K562 (cell line): ENCODE results near the gene AP1M1. TPM values are rescaled to one million over a fixed set of nuclear protein-coding genes. Genes with fewer than 3 reads are reported as not detected.

Source experiments
- ADNP ChIP-seq: fragments of 200-800 bp; sonication (Bioruptor generic); IDR thresholded peaks from 2 replicates; pipeline ENCODE4 v1.6.1; 2016; ENCODE audit warnings: missing genetic modification characterization, missing compliant biosample characterization
- ATF7 ChIP-seq: fragments of 450-650 bp; IDR thresholded peaks from 2 replicates; pipeline ENCODE4 v1.7.1; 2014; ENCODE audit warnings: mild to moderate bottlenecking, moderate library complexity
- CHD2 ChIP-seq: IDR thresholded peaks from 2 replicates; pipeline ENCODE4 v1.6.1; 2011; ENCODE audit warnings: low read depth, low read length
- EGR1 ChIP-seq: fragments of 450-650 bp; conservative IDR thresholded peaks from 2 replicates; pipeline ENCODE4 v1.6.1; 2017; ENCODE audit warnings: mild to moderate bottlenecking
- EP400 ChIP-seq: fragments of 450-650 bp; IDR thresholded peaks from 2 replicates; pipeline ENCODE4 v1.6.1; 2017; ENCODE audit warnings: antibody characterized with exemption, mild to moderate bottlenecking, moderate library complexity
- ESRRA ChIP-seq: fragments of 450-650 bp; IDR thresholded peaks from 2 replicates; pipeline ENCODE4 v1.6.1; 2014; ENCODE audit warnings: low read depth, mild to moderate bottlenecking, moderate library complexity, borderline replicate concordance
- FOS ChIP-seq: IDR thresholded peaks from 3 replicates; pipeline ENCODE4 v1.6.1; 2011; ENCODE audit not compliant: insufficient read length; ENCODE audit errors: extremely low read depth
- FOXJ3 ChIP-seq: sonication (generic); formaldehyde crosslinking; IDR thresholded peaks from 2 replicates; pipeline ENCODE4 v1.4.0; 2020; ENCODE audit warnings: mild to moderate bottlenecking, missing genetic modification reagents
- FOXP4 ChIP-seq: sonication (generic); formaldehyde crosslinking; IDR thresholded peaks from 2 replicates; pipeline ENCODE4 v1.8.0; 2022; ENCODE audit warnings: mild to moderate bottlenecking, missing genetic modification reagents, borderline replicate concordance
- GABPA ChIP-seq: fragments of 200-800 bp; sonication (Bioruptor generic); conservative IDR thresholded peaks from 2 replicates; pipeline ENCODE4 v1.6.1; 2016; ENCODE audit warnings: low read depth, missing genetic modification characterization, missing compliant biosample characterization
- HDAC6 ChIP-seq: IDR thresholded peaks from 2 replicates; pipeline ENCODE4 v1.6.1; 2012; ENCODE audit warnings: low read depth, mild to moderate bottlenecking, control low read depth, inconsistent platforms, low read length, moderate library complexity
- HNRNPUL1 ChIP-seq: fragments of 200-400 bp; formaldehyde crosslinking; IDR thresholded peaks from 2 replicates; pipeline ENCODE4 v1.6.1; 2017; ENCODE audit warnings: low read length
- ILK ChIP-seq: fragments of 450-650 bp; IDR thresholded peaks from 2 replicates; pipeline ENCODE4 v1.6.1; 2016; ENCODE audit warnings: missing genetic modification characterization, low read depth, mild to moderate bottlenecking, missing compliant biosample characterization, moderate library complexity, borderline replicate concordance
- KDM5B ChIP-seq: fragments of 200-600 bp; sonication (generic); IDR thresholded peaks from 2 replicates; pipeline ENCODE4 v1.6.1; 2012; ENCODE audit warnings: low read depth, mild to moderate bottlenecking, moderate library complexity, low read length, control low read depth, inconsistent platforms; ENCODE audit not compliant: insufficient replicate concordance
- POU5F1 ChIP-seq: fragments of 150-350 bp; IDR thresholded peaks from 2 replicates; pipeline ENCODE4 v1.6.1; 2014; ENCODE audit warnings: borderline replicate concordance, low read length, low read depth, mild to moderate bottlenecking; ENCODE audit not compliant: partially characterized antibody
- RBM15 ChIP-seq: fragments of 200-400 bp; formaldehyde crosslinking; IDR thresholded peaks from 2 replicates; pipeline ENCODE4 v1.6.1; 2018; ENCODE audit warnings: mild to moderate bottlenecking, low read length, moderate library complexity; ENCODE audit not compliant: insufficient read depth
- RBM25 ChIP-seq: fragments of 200-400 bp; formaldehyde crosslinking; IDR thresholded peaks from 2 replicates; pipeline ENCODE4 v1.6.1; 2018; ENCODE audit warnings: low read length, low read depth, moderate library complexity; ENCODE audit not compliant: severe bottlenecking
- SAP30 ChIP-seq: fragments of 200-600 bp; sonication (generic); IDR thresholded peaks from 2 replicates; pipeline ENCODE4 v1.6.1; 2012; ENCODE audit warnings: borderline replicate concordance, low read depth, mild to moderate bottlenecking, moderate library complexity, low read length, control low read depth, inconsistent platforms; ENCODE audit not compliant: insufficient read depth, poor library complexity, severe bottlenecking
- SIX5 ChIP-seq, 2 experiments: IDR thresholded peaks; 2 replicates each; pipeline ENCODE4 v1.6.1; 2011; ENCODE audit warnings: low read length in 2 of 2, borderline replicate concordance in 1 of 2, low read depth in 1 of 2, mild to moderate bottlenecking in 1 of 2, moderate library complexity in 1 of 2; ENCODE audit not compliant: insufficient read depth in 1 of 2
- SRF ChIP-seq, 2 experiments: fragments of 250-450, 450-650 bp in 1 of 2; sonication (Bioruptor Pico) in 1 of 2; sonication (generic) in 1 of 2; formaldehyde crosslinking; IDR thresholded peaks; 2 replicates each; pipeline versions ENCODE4 v1.5.0 to v1.5.1; 2020 to 2022; ENCODE audit warnings: mild to moderate bottlenecking in 1 of 2, missing genetic modification reagents in 1 of 2
- SRSF1 ChIP-seq: fragments of 200-400 bp; formaldehyde crosslinking; IDR thresholded peaks from 2 replicates; pipeline ENCODE4 v1.6.1; 2017; ENCODE audit warnings: mild to moderate bottlenecking, low read depth, low read length, moderate library complexity
- STAT5A ChIP-seq: IDR thresholded peaks from 2 replicates; pipeline ENCODE4 v1.6.1; 2012; ENCODE audit warnings: low read length, inconsistent platforms, borderline replicate concordance
- SUPT5H ChIP-seq: fragments of 450-650 bp; IDR thresholded peaks from 2 replicates; pipeline ENCODE4 v1.6.1; 2016
- YY1 ChIP-seq, 3 experiments: IDR thresholded peaks; 2 replicates each; pipeline ENCODE4 v1.6.1; 2011; ENCODE audit warnings: low read length in 2 of 3, mild to moderate bottlenecking in 2 of 3, moderate library complexity in 2 of 3, borderline replicate concordance in 1 of 3, control low read depth in 1 of 3, low read depth in 1 of 3; ENCODE audit not compliant: insufficient read depth in 3 of 3, insufficient replicate concordance in 2 of 3, control insufficient read depth in 1 of 3, insufficient read length in 1 of 3; ENCODE audit errors: extremely low read depth in 1 of 3
- ZNF274 ChIP-seq: IDR thresholded peaks from 2 replicates; pipeline ENCODE4 v1.6.1; 2011; ENCODE audit warnings: low read depth, mild to moderate bottlenecking, low read length, moderate library complexity, borderline replicate concordance
- ZNF766 ChIP-seq: fragments of 200-800 bp; sonication (Bioruptor generic); conservative IDR thresholded peaks from 2 replicates; pipeline ENCODE4 v1.6.1; 2016; ENCODE audit warnings: missing genetic modification characterization, missing compliant biosample characterization
- ZNF79 ChIP-seq: fragments of 250-450 bp; sonication (Bioruptor Pico); IDR thresholded peaks from 2 replicates; pipeline ENCODE4 v1.4.0; 2020; ENCODE audit warnings: low read depth, mild to moderate bottlenecking, moderate library complexity
- polyA plus RNA-seq, 8 experiments: library from polyadenylated mRNA; depleted of rRNA in 4 of 8; stranded (reverse) in 5 of 8; unstranded in 3 of 8; fragments of >200 nt; fragmentation: Nextera tagmentation in 2 of 8; fragmentation: Illumina TruSeq in 1 of 8; extraction: Ambion mirVana in 2 of 8; extraction: Trizol in 1 of 8; gene quantifications; 2 replicates each; pipeline versions ENCODE4 v1.2.1 to v1.2.3, GENCODE V29; 2011 to 2014; ENCODE audit warnings: inconsistent platforms in 1 of 8, missing spikeins in 1 of 8
- total RNA-seq, 7 experiments: library from RNA; depleted of rRNA in 6 of 7; stranded (reverse); fragments of >200 nt in 6 of 7; fragmentation: Illumina TruSeq in 2 of 7; extraction: Trizol in 2 of 7; gene quantifications; 2 replicates each; pipeline versions ENCODE4 v1.2.1 to v1.2.3, GENCODE V29; 2011 to 2021; ENCODE audit warnings: low replicate concordance in 1 of 7

The AP1M1 gene
- total and polyA plus RNA-seq, 9 of the 15 experiments (the other 6 are each of a cell fraction or from before 2014, with no cell fraction given), result 0.87 to 56.2 (median 29.1) TPM

DNA sequence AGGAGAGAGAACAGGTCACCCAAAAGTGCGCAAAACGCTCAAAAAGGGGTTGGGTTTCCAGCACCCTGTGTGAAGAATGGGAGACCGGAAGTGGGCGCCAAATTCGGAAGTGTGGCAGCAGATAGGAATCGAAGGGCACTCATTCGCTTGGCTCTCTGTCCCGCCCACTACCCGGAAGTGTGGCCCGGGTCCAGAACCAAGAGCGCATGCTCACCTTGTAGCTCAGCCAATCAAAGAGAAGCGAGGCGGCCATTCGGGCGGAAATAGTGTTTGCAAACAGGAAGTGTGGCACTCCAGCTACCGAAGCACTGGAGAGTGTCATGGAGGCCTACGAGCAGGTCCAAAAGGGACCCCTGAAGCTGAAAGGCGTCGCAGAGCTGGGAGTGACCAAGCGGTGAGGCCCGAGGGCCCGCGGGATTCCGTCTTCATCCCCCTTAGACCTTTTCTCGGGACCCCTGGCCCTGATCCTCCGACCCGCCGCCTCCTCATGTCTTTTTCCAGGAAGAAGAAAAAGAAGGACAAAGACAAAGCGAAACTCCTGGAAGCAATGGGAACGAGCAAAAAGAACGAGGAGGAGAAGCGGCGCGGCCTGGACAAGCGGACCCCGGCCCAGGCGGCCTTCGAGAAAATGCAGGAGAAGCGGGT, 12.5 kb upstream of the AP1M1 start, which contains the start of gene FAM32A (continued):
- TF ChIP-seq FOXP4, result no peak
- peak; percentile 20; the same call in 1 of the 2 replicates for TF ChIP-seq ESRRA
- peak; percentile 76 for TF ChIP-seq KDM5B
- peak; percentile 78 to 97 (median 94) for TF ChIP-seq YY1 (IDR thresholded peaks at IDR 0.05; ENCODE audit: borderline replicate concordance in 1 of 3, control insufficient read depth in 1 of 3, extremely low read depth in 1 of 3, insufficient read depth in 3 of 3, insufficient read length in 1 of 3, insufficient replicate concordance in 2 of 3, low read depth in 1 of 3, low read length in 2 of 3)
- no peak for TF ChIP-seq ZNF274
- TF ChIP-seq RBM15, result no peak
- TF ChIP-seq EGR1, result peak; percentile 56; the same call in 1 of the 2 replicates
- peak; percentile 55 for TF ChIP-seq SAP30
- TF ChIP-seq SUPT5H, result peak; percentile 82
- peak; percentile 78 for TF ChIP-seq FOS
- no peak for TF ChIP-seq ILK
- TF ChIP-seq RBM25, result no peak
- peak; percentile 64 for TF ChIP-seq POU5F1
- no peak for TF ChIP-seq ZNF79
- TF ChIP-seq SRF (CRISPR knock-in tag; IDR thresholded peaks at IDR 0.05), result peak; percentile 97 to 100
- peak; percentile 55 for TF ChIP-seq EP400
- TF ChIP-seq ADNP (tag), result no peak
- no peak for TF ChIP-seq HDAC6
- TF ChIP-seq STAT5A, result no peak
- TF ChIP-seq GABPA (tag), result peak; percentile 99
- TF ChIP-seq ZNF766, result no peak
- TF ChIP-seq SIX5 (IDR thresholded peaks at IDR 0.05; ENCODE audit: borderline replicate concordance in 1 of 2, insufficient read depth in 1 of 2, low read depth in 1 of 2, low read length in 2 of 2), result peak; percentile 43 to 57; a peak in 3 of 4 replicates
- no peak for TF ChIP-seq SRSF1
- TF ChIP-seq HNRNPUL1, result no peak
- TF ChIP-seq ATF7, result peak; percentile 59; the same call in 1 of the 2 replicates
- TF ChIP-seq FOXJ3 (CRISPR knock-in tag), result no peak
- peak; percentile 56 for TF ChIP-seq CHD2
